Mammary epithelial cell (primary cell): ENCODE measurements around the gene F13A1.

Experiments
- CTCF ChIP-seq, 2 donors: IDR thresholded peaks in 1 of 2; conservative IDR thresholded peaks in 1 of 2; 2 replicates each; pipeline ENCODE4 v1.5.1; 2011 to 2012; ENCODE audit warnings: inconsistent platforms in 2 of 2, low read length in 2 of 2, mild to moderate bottlenecking in 2 of 2, control low read depth in 1 of 2, low read depth in 1 of 2; ENCODE audit not compliant: insufficient read depth in 1 of 2; ENCODE audit errors: extremely low read depth in 1 of 2
- EZH2 ChIP-seq: IDR thresholded peaks from 2 replicates; pipeline ENCODE4 v1.6.1; 2012; ENCODE audit warnings: low read length, inconsistent platforms, borderline replicate concordance

- TF ChIP-seq CTCF (conservative IDR thresholded peaks at IDR 0.05 in 1 of 2, IDR thresholded peaks at IDR 0.05 in 1 of 2; ENCODE audit: extremely low read depth in 1 of 2, insufficient read depth in 1 of 2, low read depth in 1 of 2, low read length in 2 of 2) (no peak), EZH2 (no peak)
Measured at GRCh38 chr6:6284221-6284966, 36.1 kb downstream of the F13A1 start.
